WTC11 (cell line): ENCODE data around the gene CRB2. TPM values are rescaled to one million over a fixed set of nuclear protein-coding genes. Genes with fewer than 3 reads are reported as not detected.

Experiments used
- ATAC-seq: fragments of 200-7000 bp; cut with Tn5 transposase; 2 replicates; pipeline ENCODE4 v1.10.0; 2021; ENCODE audit warnings: mild to moderate bottlenecking, moderate library complexity
- CTCF ChIA-PET: fragments of 300-600 bp; sonication (Branson Sonifier 250); formaldehyde crosslinking; loops from one replicate; lab custom pipeline; 2021; ENCODE audit warnings: antibody characterized with exemption; lab: Charles Lee
- POLR2A ChIA-PET: fragments of 350-600 bp; sonication (Branson Sonifier 250); formaldehyde crosslinking; loops from one replicate; lab custom pipeline; 2021; ENCODE audit warnings: antibody characterized with exemption; lab: Charles Lee
- DNase-seq: peaks from one replicate; pipeline ENCODE4 v3.0.0; 2021; ENCODE audit warnings: low spot score
- H3K27ac Mint-ChIP-seq: 2 replicates; pipeline ENCODE4 v1.8.0; 2021; ENCODE audit warnings: mixed read lengths
- H3K27me3 Mint-ChIP-seq: 2 replicates; pipeline ENCODE4 v1.8.0; 2021; ENCODE audit warnings: low read depth, mild to moderate bottlenecking, moderate library complexity, mixed read lengths
- H3K36me3 Mint-ChIP-seq: 2 replicates; pipeline ENCODE4 v1.8.0; 2021; ENCODE audit warnings: mixed read lengths
- H3K4me1 Mint-ChIP-seq: 2 replicates; pipeline ENCODE4 v1.8.0; 2022; ENCODE audit warnings: mixed read lengths
- H3K4me3 Mint-ChIP-seq: 2 replicates; pipeline ENCODE4 v1.8.0; 2021; ENCODE audit warnings: mild to moderate bottlenecking, moderate library complexity, mixed read lengths
- H3K9me3 Mint-ChIP-seq: 2 replicates; pipeline ENCODE4 v1.8.0; 2021; ENCODE audit warnings: mixed read lengths
- ATF1 ChIP-seq: sonication (generic); formaldehyde crosslinking; IDR thresholded peaks from 2 replicates; pipeline ENCODE4 v1.8.1; 2023; ENCODE audit warnings: mild to moderate bottlenecking, moderate library complexity, missing genetic modification reagents
- ESRRA ChIP-seq: sonication (generic); formaldehyde crosslinking; IDR thresholded peaks from 2 replicates; pipeline ENCODE4 v1.8.1; 2022; ENCODE audit warnings: mild to moderate bottlenecking, missing genetic modification reagents, borderline replicate concordance
- GABPB1 ChIP-seq: sonication (generic); formaldehyde crosslinking; IDR thresholded peaks from 2 replicates; pipeline ENCODE4 v1.8.1; 2023; ENCODE audit warnings: mild to moderate bottlenecking, missing genetic modification reagents
- JAZF1 ChIP-seq: fragments of 250-450 bp; sonication (Bioruptor Pico); IDR thresholded peaks from 2 replicates; pipeline ENCODE4 v1.9.0; 2021; ENCODE audit warnings: moderate library complexity, mild to moderate bottlenecking, inconsistent platforms
- JUN ChIP-seq: sonication (generic); formaldehyde crosslinking; IDR thresholded peaks from 2 replicates; pipeline ENCODE4 v1.8.0; 2023; ENCODE audit warnings: mild to moderate bottlenecking, missing genetic modification reagents
- MXD4 ChIP-seq: fragments of 250-450 bp; sonication (Bioruptor Pico); IDR thresholded peaks from 2 replicates; pipeline ENCODE4 v1.8.0; 2021; ENCODE audit warnings: mild to moderate bottlenecking, moderate library complexity, borderline replicate concordance
- NR3C1 ChIP-seq: sonication (generic); formaldehyde crosslinking; conservative IDR thresholded peaks from 2 replicates; pipeline ENCODE4 v1.8.1; 2023; ENCODE audit warnings: low read depth, mild to moderate bottlenecking, missing genetic modification reagents
- PRRX2 ChIP-seq: fragments of 250-450 bp; sonication (Bioruptor Pico); IDR thresholded peaks from 2 replicates; pipeline ENCODE4 v1.8.0; 2021; ENCODE audit warnings: mild to moderate bottlenecking
- SP1 ChIP-seq: sonication (generic); formaldehyde crosslinking; conservative IDR thresholded peaks from 2 replicates; pipeline ENCODE4 v1.8.1; 2022; ENCODE audit warnings: missing genetic modification reagents
- TEAD1 ChIP-seq: sonication (generic); formaldehyde crosslinking; IDR thresholded peaks from 2 replicates; pipeline ENCODE4 v1.8.0; 2022; ENCODE audit warnings: mild to moderate bottlenecking, missing genetic modification reagents
- ZNF232 ChIP-seq: sonication (generic); formaldehyde crosslinking; IDR thresholded peaks from 2 replicates; pipeline ENCODE4 v1.8.0; 2022; ENCODE audit warnings: mild to moderate bottlenecking, missing genetic modification reagents
- total RNA-seq: library from RNA; stranded (reverse); gene quantifications from 3 replicates; pipeline ENCODE4 v1.2.3, GENCODE V29; 2021
- TF ChIP-seq, protein P1 (sequence below): sonication (generic); formaldehyde crosslinking; conservative IDR thresholded peaks from 2 replicates; pipeline ENCODE4 v1.8.1; 2023; ENCODE audit warnings: mild to moderate bottlenecking, low read depth, missing genetic modification reagents, moderate library complexity
- TF ChIP-seq, protein P2 (sequence below): sonication (generic); formaldehyde crosslinking; IDR thresholded peaks from 2 replicates; pipeline ENCODE4 v1.8.1; 2022; ENCODE audit warnings: missing genetic modification reagents, borderline replicate concordance
- TF ChIP-seq, protein P3 (sequence below): sonication (generic); formaldehyde crosslinking; IDR thresholded peaks from 2 replicates; pipeline ENCODE4 v1.8.0; 2023; ENCODE audit warnings: missing genetic modification reagents, mild to moderate bottlenecking, borderline replicate concordance
- TF ChIP-seq, protein P4 (sequence below): fragments of 250-450 bp; sonication (Bioruptor Pico); IDR thresholded peaks from 2 replicates; pipeline ENCODE4 v1.9.0; 2021; ENCODE audit warnings: moderate library complexity, mild to moderate bottlenecking, inconsistent platforms, borderline replicate concordance
- TF ChIP-seq, protein P5 (sequence below): sonication (generic); formaldehyde crosslinking; IDR thresholded peaks from 2 replicates; pipeline ENCODE4 v1.8.1; 2022; ENCODE audit warnings: mild to moderate bottlenecking, missing genetic modification reagents, moderate library complexity, borderline replicate concordance

CRB2 gene
- total RNA-seq, 1 experiment from 2014 or later = 3.5 TPM

DNA sequence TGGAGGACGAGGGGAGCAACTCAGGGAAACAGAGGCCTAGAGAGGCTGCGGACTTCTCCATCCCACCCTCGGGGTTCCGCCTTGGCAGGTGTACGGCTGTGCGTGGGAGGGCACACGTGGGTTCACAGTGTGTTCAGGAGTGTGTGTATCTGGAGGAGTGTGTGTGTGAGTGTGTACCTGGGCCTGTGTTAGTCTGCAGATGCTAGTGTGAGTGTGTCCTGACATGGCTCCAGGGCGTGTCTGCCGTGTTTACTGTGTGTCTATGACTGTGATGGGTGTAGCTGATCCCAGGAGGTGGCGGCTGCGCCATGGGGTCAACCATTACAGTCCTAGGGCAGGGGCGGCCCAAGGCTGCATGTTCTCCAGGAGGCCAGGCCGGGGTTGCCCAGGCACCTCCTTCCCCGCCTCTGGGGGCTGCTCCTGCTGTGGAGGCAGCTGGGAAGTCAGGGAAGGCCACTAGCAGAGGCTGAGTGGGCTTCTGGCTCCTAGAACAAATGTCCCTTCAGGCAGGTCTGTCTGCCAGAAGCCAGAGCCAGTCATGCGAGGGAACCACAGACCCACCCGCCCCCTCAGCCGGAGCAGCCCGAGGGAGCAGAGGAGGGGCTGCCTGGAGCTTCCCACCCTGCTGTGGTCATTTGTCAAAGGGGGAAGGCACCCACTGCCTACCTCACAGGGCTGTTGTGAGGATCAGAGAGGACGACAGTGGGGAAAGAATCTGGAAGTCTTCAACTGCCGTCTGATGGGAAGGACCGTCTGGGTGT, 21.4 kb downstream of the CRB2 start:
- Mint-ChIP-seq H3K27ac (no peak overlapping the region), H3K36me3 (no peaks in the 10 kb centered on the region), H3K9me3 (no peaks in the 10 kb centered on the region), H3K4me1 (peaks cover 11% of the 10 kb centered on the region), H3K4me3 (no peak overlapping the region)
- POLR2A ChIA-PET = no interaction called here
- ATAC-seq (no peak), DNase-seq (no peak)
- no peak for TF ChIP-seq ZNF232 (CRISPR knock-in tag)
- TF ChIP-seq ATF1 (CRISPR knock-in tag) = no peak
- TF ChIP-seq, protein P1, sequence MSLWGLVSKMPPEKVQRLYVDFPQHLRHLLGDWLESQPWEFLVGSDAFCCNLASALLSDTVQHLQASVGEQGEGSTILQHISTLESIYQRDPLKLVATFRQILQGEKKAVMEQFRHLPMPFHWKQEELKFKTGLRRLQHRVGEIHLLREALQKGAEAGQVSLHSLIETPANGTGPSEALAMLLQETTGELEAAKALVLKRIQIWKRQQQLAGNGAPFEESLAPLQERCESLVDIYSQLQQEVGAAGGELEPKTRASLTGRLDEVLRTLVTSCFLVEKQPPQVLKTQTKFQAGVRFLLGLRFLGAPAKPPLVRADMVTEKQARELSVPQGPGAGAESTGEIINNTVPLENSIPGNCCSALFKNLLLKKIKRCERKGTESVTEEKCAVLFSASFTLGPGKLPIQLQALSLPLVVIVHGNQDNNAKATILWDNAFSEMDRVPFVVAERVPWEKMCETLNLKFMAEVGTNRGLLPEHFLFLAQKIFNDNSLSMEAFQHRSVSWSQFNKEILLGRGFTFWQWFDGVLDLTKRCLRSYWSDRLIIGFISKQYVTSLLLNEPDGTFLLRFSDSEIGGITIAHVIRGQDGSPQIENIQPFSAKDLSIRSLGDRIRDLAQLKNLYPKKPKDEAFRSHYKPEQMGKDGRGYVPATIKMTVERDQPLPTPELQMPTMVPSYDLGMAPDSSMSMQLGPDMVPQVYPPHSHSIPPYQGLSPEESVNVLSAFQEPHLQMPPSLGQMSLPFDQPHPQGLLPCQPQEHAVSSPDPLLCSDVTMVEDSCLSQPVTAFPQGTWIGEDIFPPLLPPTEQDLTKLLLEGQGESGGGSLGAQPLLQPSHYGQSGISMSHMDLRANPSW (CRISPR knock-in tag) = no peak
- TF ChIP-seq, protein P2, sequence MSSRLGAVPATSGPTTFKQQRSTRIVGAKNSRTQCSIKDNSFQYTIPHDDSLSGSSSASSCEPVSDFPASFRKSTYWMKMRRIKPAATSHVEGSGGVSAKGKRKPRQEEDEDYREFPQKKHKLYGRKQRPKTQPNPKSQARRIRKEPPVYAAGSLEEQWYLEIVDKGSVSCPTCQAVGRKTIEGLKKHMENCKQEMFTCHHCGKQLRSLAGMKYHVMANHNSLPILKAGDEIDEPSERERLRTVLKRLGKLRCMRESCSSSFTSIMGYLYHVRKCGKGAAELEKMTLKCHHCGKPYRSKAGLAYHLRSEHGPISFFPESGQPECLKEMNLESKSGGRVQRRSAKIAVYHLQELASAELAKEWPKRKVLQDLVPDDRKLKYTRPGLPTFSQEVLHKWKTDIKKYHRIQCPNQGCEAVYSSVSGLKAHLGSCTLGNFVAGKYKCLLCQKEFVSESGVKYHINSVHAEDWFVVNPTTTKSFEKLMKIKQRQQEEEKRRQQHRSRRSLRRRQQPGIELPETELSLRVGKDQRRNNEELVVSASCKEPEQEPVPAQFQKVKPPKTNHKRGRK (CRISPR knock-in tag) = no peak
- no peak for TF ChIP-seq PRRX2 (CRISPR knock-in tag)
- TF ChIP-seq, protein P3, sequence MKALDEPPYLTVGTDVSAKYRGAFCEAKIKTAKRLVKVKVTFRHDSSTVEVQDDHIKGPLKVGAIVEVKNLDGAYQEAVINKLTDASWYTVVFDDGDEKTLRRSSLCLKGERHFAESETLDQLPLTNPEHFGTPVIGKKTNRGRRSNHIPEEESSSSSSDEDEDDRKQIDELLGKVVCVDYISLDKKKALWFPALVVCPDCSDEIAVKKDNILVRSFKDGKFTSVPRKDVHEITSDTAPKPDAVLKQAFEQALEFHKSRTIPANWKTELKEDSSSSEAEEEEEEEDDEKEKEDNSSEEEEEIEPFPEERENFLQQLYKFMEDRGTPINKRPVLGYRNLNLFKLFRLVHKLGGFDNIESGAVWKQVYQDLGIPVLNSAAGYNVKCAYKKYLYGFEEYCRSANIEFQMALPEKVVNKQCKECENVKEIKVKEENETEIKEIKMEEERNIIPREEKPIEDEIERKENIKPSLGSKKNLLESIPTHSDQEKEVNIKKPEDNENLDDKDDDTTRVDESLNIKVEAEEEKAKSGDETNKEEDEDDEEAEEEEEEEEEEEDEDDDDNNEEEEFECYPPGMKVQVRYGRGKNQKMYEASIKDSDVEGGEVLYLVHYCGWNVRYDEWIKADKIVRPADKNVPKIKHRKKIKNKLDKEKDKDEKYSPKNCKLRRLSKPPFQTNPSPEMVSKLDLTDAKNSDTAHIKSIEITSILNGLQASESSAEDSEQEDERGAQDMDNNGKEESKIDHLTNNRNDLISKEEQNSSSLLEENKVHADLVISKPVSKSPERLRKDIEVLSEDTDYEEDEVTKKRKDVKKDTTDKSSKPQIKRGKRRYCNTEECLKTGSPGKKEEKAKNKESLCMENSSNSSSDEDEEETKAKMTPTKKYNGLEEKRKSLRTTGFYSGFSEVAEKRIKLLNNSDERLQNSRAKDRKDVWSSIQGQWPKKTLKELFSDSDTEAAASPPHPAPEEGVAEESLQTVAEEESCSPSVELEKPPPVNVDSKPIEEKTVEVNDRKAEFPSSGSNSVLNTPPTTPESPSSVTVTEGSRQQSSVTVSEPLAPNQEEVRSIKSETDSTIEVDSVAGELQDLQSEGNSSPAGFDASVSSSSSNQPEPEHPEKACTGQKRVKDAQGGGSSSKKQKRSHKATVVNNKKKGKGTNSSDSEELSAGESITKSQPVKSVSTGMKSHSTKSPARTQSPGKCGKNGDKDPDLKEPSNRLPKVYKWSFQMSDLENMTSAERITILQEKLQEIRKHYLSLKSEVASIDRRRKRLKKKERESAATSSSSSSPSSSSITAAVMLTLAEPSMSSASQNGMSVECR (CRISPR knock-in tag) = no peak
- no peak for TF ChIP-seq JAZF1 (CRISPR knock-in tag)
- no peak for TF ChIP-seq MXD4 (CRISPR knock-in tag)
- TF ChIP-seq NR3C1 (CRISPR knock-in tag) = no peak
- TF ChIP-seq ESRRA (CRISPR knock-in tag) = no peak
- TF ChIP-seq, protein P4, sequence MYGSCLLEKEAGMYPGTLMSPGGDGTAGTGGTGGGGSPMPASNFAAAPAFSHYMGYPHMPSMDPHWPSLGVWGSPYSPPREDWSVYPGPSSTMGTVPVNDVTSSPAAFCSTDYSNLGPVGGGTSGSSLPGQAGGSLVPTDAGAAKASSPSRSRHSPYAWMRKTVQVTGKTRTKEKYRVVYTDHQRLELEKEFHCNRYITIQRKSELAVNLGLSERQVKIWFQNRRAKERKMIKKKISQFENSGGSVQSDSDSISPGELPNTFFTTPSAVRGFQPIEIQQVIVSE (CRISPR knock-in tag) = no peak
- TF ChIP-seq JUN (CRISPR knock-in tag) = no peak
- TF ChIP-seq SP1 (CRISPR knock-in tag) = no peak
- TF ChIP-seq, protein P5, sequence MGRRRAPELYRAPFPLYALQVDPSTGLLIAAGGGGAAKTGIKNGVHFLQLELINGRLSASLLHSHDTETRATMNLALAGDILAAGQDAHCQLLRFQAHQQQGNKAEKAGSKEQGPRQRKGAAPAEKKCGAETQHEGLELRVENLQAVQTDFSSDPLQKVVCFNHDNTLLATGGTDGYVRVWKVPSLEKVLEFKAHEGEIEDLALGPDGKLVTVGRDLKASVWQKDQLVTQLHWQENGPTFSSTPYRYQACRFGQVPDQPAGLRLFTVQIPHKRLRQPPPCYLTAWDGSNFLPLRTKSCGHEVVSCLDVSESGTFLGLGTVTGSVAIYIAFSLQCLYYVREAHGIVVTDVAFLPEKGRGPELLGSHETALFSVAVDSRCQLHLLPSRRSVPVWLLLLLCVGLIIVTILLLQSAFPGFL (CRISPR knock-in tag) = no peak
- TF ChIP-seq TEAD1 = no peak
- TF ChIP-seq GABPB1 (CRISPR knock-in tag) = no peak
- TF ChIP-seq, all 79 proteins: peak for 0
- CTCF ChIA-PET = interaction anchor here (1.0 to 2.5 kb wide), 3 partner anchors 22 to 662 kb away, joined by 3 to 9 read pairs (median 6); no protein-coding TSS in a partner anchor
- H3K27me3 Mint-ChIP-seq = peaks cover 26% of the 10 kb centered on the region
